ENCODE data around the gene PCDH11Y.
"Not testable (repeated sequence)": the region's sequence is repeated elsewhere in the genome, so short reads cannot be mapped to it uniquely, and the experiment has no call there.

GRCh38 chrY:5679265-5679664, 679.2 kb downstream of the PCDH11Y start:
- TF ChIP-seq POLR2AphosphoS5 (IDR thresholded peaks at IDR 0.05; ENCODE audit: low read depth, low read length); TAF1 (IDR thresholded peaks at IDR 0.05; ENCODE audit: borderline replicate concordance, low read depth, low read length); EP300 (IDR thresholded peaks at IDR 0.05; ENCODE audit: borderline replicate concordance in 1 of 2, low read depth in 1 of 2, low read length in 1 of 2): not testable (repeated sequence)
